Stimulated activated CD4-positive, alpha-beta T cell treated with anti-CD3 and anti-CD28 coated beads, Interleukin-1b, Interleukin-23, amount 100 ng/mL, for 1 hour (primary cell): ENCODE data around the gene GPR83.
"Not testable (repeated sequence)": the region's sequence is repeated elsewhere in the genome, so short reads cannot be mapped to it uniquely, and the experiment has no call there.

ENCODE experiments used
- DNase-seq, 2 donors: peaks; one replicate each; pipeline ENCODE4 v3.0.0-alpha.2; 2020; ENCODE audit warnings: low read depth in 2 of 2

The GPR83 gene

DNA sequence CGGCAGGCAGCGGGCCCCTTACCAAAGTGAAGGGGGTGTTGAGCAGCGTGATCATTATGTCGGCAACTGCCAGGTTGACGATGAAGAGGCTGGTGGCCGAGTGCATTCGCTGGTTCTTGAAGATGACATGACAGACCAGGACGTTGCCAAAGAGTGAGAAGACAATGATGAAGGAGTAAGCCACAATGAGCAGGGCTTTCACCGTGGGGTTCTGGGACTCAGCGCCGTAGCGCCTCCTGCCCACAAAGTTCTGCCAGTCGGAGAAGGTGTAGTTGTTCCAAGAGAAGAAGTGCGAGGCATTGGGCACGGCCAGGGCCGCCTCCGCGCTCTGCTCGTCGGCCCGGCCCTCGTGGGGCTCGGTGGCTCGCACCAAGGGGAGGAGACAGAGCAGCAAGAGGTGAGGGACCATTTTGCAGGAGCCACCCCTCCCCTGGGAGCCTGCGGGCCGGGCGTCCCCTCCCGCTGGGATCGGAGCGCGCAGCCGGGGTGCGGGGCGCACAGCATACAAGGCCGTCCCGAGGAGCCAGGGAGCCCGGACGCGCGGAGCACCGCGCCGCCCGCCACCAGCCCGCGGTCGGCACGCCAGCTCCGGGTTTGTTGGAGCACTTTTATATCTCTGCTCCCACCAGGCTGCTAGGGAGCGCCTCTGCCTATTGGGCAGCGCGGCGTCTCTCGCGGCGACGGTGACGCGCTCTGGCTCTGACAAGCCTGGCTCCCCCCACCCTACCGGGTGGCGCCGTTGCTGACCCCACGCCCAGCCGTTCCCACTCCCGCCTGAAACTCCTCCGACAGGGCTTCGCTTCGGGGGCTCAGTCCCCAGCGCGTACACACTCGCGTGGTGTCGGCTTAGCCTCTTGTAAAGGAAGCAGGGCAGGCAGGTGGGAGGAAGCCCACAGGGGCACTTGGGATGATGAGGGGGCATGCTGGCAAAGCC is at the start of gene GPR83:
Gene GPR83 (minus strand): TSS at position 581 of the 934 bp plus-strand sequence. CDS start 172 bp downstream, at position 409.
- DNase-seq: no peak

DNA sequence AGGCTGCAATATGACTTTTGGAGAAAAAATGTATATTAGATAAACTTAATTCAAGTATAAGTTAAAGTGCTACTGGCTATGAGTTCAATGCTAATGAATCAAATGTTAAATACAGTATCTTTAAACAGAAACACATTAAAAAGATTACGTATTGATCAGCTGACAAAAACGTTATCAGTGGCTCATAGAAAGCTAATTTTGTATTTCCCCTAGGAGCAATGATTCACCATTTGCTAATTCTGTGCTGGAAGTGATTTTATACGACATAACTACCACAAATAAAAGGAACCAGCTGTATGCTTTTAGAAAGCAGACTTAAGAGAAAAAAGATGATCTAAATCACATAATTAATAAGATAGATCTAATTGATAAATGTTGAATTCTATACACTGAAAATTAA is 48.8 kb upstream of the GPR83 start:
- no peak for DNase-seq

DNA sequence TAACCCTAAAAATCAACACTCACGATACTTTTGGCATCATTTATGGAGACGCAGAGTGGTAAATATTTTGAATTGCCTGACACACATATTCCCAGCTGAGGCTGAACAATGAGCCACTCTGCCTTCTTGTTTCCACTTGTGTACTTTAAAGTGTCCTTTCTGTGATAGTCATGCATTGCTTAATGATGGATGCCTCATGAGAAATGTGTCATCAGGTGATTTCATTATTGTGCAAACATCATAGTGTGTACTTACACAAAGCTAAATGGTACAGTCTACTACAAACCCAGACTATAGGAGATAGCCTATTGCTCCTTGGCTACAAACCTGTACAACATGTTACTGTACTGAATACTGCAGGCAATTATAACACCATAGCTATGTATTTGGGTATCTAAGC is 48.2 kb upstream of the GPR83 start:
- no peak for DNase-seq

DNA sequence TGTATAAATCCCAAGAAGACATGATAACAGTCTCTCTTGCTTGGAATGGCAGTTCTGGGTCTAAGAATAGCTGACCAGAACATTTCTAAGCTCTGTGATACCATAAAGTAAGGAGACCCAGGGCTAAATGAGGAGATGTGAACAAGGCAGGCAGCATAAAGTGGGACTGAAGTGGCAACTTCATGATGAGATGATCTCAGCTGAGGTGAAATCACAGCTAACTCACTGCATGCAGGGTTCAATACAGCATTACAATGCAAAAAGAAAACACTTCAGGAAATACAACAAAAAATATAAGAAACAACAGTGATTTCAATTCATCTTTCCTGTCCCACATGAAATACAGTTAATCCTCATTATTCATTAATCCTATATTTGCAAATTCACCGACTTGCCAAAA is 47.8 kb upstream of the GPR83 start:
- no peak for DNase-seq

DNA sequence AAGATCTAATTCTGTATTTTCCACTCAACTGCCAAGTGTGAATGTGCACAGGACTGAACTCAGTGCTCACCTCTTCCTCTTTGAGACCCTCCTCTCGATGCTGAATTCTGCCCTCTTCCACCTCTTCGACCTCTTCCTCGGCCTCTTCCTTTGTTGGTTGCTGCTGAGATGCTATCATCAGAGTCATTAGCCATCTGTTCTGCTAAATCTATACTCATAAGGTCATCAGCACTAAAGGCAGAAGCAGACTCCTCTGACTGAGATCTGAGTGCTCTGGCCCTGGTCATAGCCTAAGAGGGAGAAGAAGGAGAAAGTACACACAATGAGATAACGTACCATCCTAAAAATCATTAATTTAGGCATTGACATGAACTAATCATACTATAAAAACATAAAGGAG is 45.9 kb upstream of the GPR83 start:
- DNase-seq: no peak

DNA sequence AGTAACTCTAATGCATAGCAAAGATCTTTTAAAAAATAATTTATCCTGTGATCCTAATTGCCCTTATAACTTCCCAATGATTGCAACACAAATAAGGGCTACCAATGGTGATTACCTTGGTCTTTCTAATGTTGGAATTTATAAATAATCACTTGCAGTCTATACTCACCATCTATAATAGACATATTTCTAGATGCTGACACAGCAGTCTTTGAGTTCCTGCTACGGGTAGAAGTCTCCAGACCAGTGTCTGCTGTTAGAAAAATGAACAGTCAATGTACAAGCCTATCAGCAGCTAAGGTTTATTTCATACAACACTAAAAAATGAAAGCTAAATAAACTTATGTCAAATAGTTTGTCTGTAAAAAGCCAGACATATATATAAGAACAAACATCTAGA is 44.4 kb upstream of the GPR83 start:
- DNase-seq: no peak

DNA sequence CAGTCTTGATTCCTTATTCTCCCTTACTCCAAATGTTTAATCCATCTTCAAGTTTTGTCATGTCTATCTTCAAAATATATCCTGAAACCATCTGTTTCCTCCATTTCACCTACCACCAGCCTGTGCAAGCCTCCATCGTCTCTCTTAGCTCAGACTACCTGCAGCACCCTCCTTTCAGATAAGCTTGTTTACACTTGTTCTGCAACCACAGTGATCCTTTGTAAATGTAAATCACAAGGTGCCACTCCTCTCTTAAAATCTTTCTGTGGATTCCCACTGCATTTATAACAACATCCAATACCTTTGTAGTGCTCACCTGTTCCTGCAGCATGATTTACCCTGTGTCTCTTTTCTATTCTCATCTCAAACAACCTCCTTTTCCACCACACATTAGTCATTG is 31.8 kb upstream of the GPR83 start:
- DNase-seq: no peak

DNA sequence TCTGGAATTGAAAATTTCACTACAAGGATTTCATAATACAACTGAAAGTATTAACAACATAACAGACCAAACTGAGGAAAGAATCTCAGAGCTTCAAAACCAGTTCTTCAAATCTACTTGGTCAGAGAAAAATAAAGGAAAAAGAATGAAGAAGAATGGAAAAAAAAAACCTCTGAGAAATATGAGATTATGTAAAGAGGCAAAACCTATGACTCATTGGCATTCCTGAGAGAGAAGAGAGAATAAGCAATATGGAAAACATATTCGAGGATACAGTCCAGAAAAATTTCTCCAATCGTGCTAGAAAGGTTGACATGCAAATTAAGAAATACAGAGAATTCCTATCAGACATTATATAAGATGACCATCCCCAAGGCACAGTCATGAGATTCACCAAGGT is 23.4 kb upstream of the GPR83 start:
- DNase-seq: no peak

DNA sequence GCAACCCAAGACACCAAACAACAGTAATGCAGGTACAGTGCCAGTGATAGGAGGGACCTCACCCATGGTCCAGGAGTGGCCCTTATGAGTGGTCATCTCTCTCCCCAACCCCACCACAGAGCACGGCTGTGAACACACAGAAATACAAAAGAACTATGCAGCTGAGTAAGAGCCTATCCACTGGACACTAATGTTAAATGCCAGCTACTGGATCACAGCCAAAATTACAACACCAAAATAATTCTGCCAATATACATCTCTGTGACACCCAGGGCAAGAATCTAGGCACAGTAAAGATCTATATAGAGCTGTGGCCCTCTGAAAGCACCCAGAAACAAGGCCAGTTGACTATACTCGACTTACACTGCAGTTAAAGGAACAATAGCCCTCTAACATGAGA is 22.8 kb upstream of the GPR83 start:
- DNase-seq: no peak

DNA sequence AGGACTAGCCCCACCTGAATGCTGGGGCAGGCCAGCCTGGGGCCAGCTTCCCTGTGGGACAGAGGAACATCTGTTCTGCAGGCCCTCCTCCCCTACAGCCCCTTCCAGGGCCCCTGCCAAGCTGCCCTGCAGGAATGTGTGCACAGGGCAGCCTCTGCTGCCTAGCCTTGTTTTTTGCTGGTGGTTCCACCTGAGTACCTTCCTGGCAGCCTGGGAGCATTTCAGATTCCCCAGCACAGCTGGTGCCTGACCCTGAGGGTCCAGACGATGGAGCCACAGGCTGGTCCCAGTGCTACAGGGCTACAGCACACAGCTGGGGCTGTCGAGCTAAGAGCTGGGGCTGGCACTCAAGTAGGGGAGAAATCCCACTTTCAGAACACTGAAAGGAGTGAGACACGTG is 22.3 kb upstream of the GPR83 start:
- DNase-seq: no peak

DNA sequence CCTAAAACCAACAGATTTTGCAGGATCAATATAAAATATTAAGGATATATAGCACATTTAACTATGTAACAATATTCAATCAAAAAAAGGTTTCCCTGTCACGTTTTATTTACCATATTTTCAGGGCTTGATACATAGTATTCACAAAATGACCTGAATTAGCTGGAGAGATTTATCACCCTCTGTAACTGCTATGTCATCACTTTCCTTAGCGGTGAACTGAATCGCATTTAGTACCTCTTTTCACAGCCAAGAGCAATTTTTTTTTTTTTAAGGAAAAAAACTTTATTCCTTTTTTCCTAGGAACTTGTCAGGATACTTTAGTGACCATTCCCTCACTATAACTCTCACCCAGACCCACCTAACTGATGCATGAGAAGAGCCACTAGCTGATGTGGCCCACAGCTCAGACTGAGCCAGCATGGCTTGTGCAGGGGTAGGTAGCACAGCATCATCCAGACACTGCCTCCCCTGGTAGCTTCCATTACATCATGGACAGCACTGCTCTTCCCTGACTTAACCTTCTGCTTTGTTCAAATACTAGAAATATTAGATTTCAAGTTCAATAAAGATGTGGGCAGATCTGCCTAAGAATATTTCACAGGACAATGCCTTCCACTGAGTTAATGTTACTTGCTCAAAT is 17.0 kb upstream of the GPR83 start:
- DNase-seq: no peak

DNA sequence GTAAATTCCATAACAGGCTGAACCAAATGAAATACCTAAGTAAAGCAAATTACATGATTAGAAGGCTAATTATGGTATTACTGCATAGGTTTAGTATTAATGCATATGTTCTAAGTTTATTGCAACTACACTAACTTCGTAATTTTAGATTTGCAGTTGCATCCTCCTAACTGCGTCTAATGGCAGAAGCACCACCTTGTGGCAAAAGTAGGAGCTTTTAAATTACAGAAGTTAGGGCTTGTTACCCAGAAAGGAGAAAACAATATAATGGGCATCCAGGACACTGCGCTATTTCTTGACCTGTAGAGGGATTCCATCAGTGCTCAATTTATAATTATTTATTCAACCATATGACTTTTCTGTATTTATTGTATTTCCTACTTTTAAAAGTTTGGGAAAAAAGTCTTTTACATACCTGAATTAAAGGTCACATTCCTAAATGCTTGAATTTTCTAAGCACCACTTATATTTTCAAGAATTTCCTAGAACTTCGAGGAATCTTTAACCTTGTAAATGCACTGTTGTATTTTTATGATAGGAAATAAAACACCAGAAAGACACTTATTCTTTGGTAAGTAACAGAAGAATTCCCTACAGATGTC is 16.3 kb upstream of the GPR83 start:
- no peak for DNase-seq

DNA sequence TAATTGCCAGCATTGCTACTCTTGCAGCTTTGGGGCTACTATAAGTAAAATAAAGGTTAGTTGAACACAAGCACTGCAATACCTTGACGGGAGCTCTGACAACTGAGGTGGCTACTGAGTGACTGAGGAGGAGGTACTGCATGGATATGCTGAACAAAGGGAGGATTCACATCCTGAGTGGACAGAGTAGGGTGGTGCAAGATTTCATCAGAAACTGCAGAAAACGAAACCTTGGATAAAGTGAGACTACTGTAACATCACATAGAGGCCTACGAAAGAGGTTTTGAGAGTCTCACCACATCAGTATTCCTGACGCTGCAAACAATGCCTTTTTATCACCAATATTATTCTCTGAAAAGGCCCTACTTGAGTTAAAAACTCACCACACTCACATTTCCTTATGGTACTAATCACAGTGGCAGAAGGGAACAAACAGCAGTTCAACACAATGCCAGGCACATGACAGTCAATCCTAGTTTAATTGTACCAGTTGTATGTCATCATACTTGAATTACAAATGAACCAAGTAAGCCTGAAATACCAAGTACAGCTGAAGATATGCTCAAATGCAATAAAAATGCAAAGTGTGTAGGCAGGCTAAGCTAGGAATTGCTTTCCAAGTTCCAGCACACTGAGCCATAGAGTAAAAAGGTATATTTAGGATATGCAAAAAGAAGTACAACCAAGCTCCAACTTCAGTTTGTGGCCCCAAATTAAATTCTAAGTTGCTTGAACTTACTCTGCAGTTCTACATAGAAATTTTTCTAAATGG is 4.0 kb upstream of the GPR83 start:
- DNase-seq: no peak

DNA sequence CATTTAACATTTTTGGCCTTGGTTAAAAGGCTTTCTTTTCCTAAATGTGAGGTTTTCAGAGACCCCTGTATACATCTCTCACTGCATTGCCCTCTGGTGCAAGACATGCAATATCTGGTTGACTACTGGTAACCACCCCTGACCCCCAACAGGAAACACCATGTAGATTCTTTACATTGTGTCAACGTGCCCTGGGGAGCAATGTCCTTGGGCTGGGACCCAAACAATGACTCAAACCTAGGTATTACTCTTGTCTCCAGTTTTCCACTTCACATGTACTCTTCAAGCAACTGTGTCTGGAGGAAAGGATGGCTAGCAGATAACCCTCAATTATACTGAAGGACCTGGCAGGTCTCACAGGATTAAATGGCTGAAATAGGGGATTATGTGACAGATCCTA is 1.1 kb upstream of the GPR83 start:
- DNase-seq: no peak

DNA sequence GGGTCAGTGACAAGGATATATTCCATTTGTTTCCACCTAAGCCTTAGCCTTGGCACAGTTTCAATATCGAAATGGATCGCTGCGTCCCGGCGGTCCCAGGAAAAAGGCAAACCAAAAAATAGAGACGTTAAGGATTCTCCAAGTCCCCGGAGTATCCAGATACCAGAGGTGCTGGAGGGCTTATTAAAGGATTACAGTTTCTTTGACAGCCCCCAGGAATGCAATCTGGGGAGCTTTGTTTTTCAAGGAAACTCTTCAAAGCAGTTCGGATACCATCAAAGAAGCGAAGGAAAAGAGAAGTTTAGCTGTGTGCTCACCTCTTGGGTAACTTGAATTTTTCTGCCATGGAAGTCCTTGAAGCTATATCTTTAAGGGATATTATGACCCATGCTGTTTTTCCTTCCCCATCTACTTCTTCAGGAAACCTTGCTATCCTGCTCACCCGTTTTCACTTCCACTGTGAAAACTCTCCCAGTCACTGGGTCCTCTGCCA is 600 bp upstream of the GPR83 start:
- no peak for DNase-seq

DNA sequence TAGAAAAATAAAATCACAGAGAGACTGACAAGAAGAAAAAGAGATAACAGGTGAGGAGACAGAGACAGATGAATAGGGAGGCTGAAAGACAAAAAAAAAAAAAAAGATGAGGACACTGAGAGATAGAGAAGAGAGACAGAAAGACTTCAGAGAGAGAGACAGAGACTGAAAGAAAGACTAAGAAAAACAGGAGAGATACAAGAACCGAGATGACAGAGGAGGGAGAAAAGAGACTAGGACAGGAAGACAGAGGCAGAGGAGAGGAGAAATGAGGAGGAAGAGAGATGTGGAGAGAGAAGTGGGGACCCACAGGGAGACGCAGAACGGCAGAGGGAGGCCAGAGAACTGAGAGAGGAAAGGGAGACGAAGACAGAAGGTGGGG is 771 bp downstream of the GPR83 start:
- no peak for DNase-seq

DNA sequence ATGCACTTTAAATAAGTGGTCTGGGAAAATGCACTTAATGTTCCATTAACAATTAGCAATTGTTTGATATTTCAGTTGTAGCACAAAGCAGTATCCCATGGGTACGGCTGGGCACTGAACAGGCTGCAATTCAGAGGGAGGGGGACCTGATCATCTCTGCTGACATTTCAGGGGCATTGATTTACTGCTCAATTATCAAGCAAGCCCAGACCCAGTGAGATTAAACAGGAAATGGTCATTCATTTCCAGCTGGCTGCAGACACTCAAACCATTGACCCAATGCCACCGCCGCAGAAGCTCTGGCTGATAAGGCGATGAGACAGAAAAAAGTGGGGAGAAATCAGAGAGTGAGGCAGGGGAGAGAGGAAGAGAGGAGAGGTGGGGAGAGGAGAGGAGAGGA is 1.2 kb downstream of the GPR83 start:
- no peak for DNase-seq

DNA sequence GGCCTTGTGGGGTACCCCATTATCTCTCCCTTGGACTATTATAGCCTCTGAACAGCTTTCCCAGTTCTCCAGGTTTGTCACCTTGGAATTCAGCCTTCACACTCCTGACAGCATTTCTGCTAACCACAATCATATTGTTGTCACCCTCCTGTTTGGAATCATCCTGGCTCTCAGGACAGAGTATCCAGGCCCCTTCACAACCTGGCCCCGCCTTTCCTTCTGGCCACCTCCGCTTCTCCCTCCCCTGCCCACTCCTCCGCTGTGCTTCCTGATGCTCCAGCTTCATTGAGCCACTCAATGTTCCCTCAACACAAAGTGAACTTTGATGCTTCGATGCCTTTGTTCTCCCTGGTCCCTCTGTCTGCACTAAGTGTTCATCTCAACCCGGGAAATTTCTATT is 3.1 kb downstream of the GPR83 start:
- no peak for DNase-seq

DNA sequence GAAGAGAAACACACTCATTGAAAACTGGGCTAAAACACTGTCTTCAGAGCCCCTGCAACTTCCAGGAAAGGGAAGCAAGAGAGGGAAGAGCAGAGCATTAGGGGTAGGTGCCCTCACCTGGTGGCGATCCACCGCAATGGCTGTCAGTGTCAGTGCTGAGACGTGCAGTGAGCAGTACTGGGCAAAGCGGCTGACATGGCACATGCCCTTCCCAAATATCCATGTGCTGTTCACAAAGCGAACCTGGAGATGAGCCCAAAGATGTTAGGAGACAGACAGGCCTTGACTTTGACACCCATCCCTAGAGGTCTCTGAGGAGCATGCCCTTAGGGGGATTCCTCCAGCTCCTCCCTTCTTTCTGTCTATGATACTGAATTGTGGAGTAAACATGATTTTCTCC is 4.9 kb downstream of the GPR83 start:
- DNase-seq: no peak

DNA sequence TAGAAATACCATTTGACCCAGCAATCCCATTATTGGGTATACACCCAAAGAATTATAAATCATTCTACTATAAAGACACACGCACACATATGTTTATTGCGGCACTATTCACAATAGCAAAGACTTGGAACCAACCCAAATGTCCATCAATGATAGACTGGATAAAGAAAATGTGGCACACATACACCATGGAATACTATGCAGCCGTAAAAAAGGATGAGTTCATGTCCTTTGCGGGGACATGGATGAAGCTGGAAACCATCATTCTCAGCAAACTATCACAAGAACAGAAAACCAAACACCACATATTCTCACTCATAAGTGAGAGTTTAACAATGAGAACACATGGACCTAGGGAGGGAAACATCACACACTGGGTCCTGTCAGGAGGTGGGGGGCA is 9.3 kb downstream of the GPR83 start:
- DNase-seq: not testable (repeated sequence)

DNA sequence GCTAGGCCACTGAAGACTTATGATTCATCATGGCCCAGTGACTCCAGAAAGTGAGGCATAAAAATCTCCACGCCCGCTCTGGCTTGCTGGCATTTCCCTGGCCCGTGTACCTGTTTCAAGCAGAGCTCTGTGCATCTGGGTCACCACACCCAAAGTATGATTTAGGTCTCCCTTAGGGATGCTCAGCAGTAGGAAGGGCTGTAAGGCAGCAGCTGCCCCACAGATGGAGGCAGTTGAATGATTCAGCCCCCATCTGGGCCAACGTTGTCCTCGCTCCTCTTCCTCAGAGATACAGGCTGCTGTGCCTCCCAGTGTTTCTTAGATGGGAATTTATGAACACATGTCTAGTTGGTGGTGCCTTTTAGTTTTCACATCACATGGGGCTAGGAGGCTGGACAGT is 21.6 kb downstream of the GPR83 start:
- DNase-seq: no peak

DNA sequence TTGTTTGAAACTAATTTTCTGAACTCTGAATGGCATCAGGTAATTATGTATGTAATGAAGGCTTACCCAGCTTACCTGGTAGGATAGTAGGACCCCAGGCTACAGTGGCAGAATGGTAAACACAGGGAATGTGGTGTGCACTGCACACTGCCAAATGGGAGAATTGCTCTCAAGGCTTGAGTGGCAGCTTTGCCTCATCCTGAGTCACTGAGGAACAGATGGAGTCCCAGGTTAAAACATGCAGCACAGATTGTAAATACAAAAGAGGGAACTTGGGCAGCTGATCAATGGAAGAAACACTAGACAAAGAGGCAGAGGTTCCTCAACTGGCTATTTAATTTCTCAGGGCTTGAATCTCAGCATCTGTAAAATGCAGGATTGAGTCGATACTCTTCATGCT is 24.4 kb downstream of the GPR83 start:
- DNase-seq: no peak
